IPS-18a (cell line): ENCODE results near the gene LAMA2.

Source experiments
- H3K27ac ChIP-seq: one replicate; pipeline ENCODE4 v1.5.1; 2013; ENCODE audit warnings: low read length
- H3K27me3 ChIP-seq: one replicate; pipeline ENCODE4 v1.6.1; 2013; ENCODE audit warnings: mild to moderate bottlenecking, low read length; ENCODE audit not compliant: control insufficient read depth, insufficient read depth
- H3K36me3 ChIP-seq: one replicate; pipeline ENCODE4 v1.6.1; 2013; ENCODE audit warnings: low read depth, low read length; ENCODE audit not compliant: control insufficient read depth
- H3K4me1 ChIP-seq: one replicate; pipeline ENCODE4 v1.6.1; 2013; ENCODE audit warnings: low read depth, low read length; ENCODE audit not compliant: control insufficient read depth
- H3K4me3 ChIP-seq: one replicate; pipeline ENCODE4 v1.5.1; 2013; ENCODE audit warnings: low read length
- H3K9ac ChIP-seq: one replicate; pipeline ENCODE4 v1.6.1; 2013; ENCODE audit warnings: mild to moderate bottlenecking, low read length, moderate library complexity
- H3K9me3 ChIP-seq: one replicate; pipeline ENCODE4 v1.6.1; 2013; ENCODE audit warnings: low read depth, low read length; ENCODE audit not compliant: control insufficient read depth

Gene LAMA2

GRCh38 chr6:129094147-129094546 lies 211.2 kb downstream of the LAMA2 start:
- Histone ChIP-seq H3K4me1 (no peaks in the 10 kb centered on the region), H3K4me3 (no peak overlapping the region), H3K9me3 (no peaks in the 10 kb centered on the region), H3K27me3 (no peaks in the 10 kb centered on the region), H3K27ac (no peak overlapping the region), H3K36me3 (no peaks in the 10 kb centered on the region), H3K9ac (no peak overlapping the region)

DNA sequence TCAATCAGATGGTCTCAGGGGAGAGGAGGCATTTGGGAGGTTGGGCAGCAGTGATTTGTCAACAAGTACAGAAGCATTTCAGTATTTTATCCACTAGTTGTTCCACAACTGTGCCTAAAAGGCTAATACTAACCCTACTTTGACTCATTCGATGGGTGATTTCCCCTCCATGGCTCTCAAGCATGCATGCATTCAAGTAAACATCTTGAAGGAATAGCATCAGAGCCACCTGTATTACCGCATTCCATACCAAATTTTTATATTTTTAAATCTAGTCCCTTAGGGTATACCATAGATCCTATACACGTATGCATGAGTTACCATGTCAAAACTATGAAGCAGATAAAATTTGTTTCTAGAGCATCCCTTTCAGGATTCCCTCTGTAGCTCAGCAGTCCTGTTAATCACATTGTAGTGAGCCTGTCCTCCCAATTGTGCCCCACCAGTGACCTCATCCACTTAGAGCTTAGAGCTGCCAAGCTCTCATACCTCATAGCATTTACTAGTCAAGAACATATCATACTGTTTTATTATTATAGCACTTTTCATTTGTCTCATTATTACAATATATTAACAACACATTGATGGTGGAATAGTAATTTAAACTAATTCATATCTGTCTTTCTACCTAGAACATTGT lies 213.8 kb downstream of the LAMA2 start:
- H3K9ac ChIP-seq = no peak overlapping the region
- no peak overlapping the region for H3K27ac ChIP-seq
- H3K36me3 ChIP-seq = no peaks in the 10 kb centered on the region
- H3K9me3 ChIP-seq = no peaks in the 10 kb centered on the region
- H3K4me1 ChIP-seq = no peaks in the 10 kb centered on the region
- H3K4me3 ChIP-seq = no peak overlapping the region
- H3K27me3 ChIP-seq = no peaks in the 10 kb centered on the region

DNA sequence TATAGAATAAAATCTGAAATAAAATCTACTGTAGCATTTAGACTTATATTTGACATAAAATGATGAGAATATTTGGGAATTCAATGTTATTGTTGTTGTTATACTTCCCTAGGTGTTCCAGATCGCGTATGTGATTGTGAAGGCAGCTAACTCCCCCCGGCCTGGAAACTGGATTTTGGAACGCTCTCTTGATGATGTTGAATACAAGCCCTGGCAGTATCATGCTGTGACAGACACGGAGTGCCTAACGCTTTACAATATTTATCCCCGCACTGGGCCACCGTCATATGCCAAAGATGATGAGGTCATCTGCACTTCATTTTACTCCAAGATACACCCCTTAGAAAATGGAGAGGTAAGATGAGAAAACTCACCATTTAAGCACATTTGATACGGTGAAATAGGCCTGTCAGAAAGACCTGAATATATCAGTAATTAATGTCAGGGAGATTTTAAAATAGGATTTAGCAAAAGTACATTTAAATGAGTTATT lies 215.2 kb downstream of the LAMA2 start:
- no peaks in the 10 kb centered on the region for H3K9me3 ChIP-seq
- H3K9ac ChIP-seq = no peak overlapping the region
- no peaks in the 10 kb centered on the region for H3K36me3 ChIP-seq
- no peaks in the 10 kb centered on the region for H3K27me3 ChIP-seq
- H3K4me3 ChIP-seq = no peak overlapping the region
- H3K4me1 ChIP-seq = no peaks in the 10 kb centered on the region
- no peak overlapping the region for H3K27ac ChIP-seq

DNA sequence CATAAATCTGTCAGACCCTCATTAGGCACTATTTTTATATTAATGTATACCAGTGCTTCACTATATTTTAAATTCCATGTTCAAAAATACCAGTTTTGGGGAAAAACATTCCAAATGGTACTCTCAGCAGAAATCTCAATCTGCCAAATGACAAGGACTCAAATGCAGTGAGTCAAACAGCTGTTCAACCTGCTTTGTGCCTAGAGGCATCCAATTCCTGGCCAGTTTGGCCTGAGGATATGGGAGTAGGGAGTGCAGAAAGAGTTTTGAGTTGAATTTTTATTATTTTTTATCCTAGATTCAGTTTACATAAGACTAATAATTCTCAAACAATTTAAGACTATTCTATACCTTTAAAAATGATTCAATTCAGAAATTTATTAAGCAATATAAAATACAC lies 216.8 kb downstream of the LAMA2 start:
- H3K9me3 ChIP-seq = no peaks in the 10 kb centered on the region
- H3K27me3 ChIP-seq = no peaks in the 10 kb centered on the region
- no peak overlapping the region for H3K9ac ChIP-seq
- no peaks in the 10 kb centered on the region for H3K4me1 ChIP-seq
- no peaks in the 10 kb centered on the region for H3K36me3 ChIP-seq
- no peak overlapping the region for H3K27ac ChIP-seq
- no peak overlapping the region for H3K4me3 ChIP-seq

- H3K4me3 ChIP-seq = no peak overlapping the region
- no peak overlapping the region for H3K27ac ChIP-seq
- H3K36me3 ChIP-seq = no peaks in the 10 kb centered on the region
- H3K4me1 ChIP-seq = no peaks in the 10 kb centered on the region
- H3K9ac ChIP-seq = no peak overlapping the region
- no peaks in the 10 kb centered on the region for H3K9me3 ChIP-seq
- H3K27me3 ChIP-seq = no peaks in the 10 kb centered on the region
Observed at GRCh38 chr6:129100164-129100563, 217.2 kb downstream of the LAMA2 start.

GRCh38 chr6:129102741-129103140 lies 219.8 kb downstream of the LAMA2 start:
- H3K27me3 ChIP-seq = no peaks in the 10 kb centered on the region
- no peaks in the 10 kb centered on the region for H3K36me3 ChIP-seq
- no peak overlapping the region for H3K4me3 ChIP-seq
- H3K27ac ChIP-seq = no peak overlapping the region
- no peaks in the 10 kb centered on the region for H3K9me3 ChIP-seq
- no peak overlapping the region for H3K9ac ChIP-seq
- H3K4me1 ChIP-seq = peaks cover 8% of the 10 kb centered on the region

GRCh38 chr6:129104131-129104530 lies 221.2 kb downstream of the LAMA2 start:
- H3K9me3 ChIP-seq = no peaks in the 10 kb centered on the region
- no peak overlapping the region for H3K27ac ChIP-seq
- H3K9ac ChIP-seq = no peak overlapping the region
- no peaks in the 10 kb centered on the region for H3K36me3 ChIP-seq
- peaks cover 8% of the 10 kb centered on the region for H3K4me1 ChIP-seq
- H3K4me3 ChIP-seq = no peak overlapping the region
- H3K27me3 ChIP-seq = no peaks in the 10 kb centered on the region

- Histone ChIP-seq H3K9me3 (no peaks in the 10 kb centered on the region), H3K36me3 (no peaks in the 10 kb centered on the region), H3K9ac (no peak overlapping the region), H3K27me3 (no peaks in the 10 kb centered on the region), H3K4me1 (peaks cover 8% of the 10 kb centered on the region), H3K4me3 (no peak overlapping the region), H3K27ac (no peak overlapping the region)
Observed at GRCh38 chr6:129104560-129104959, 221.6 kb downstream of the LAMA2 start.

DNA sequence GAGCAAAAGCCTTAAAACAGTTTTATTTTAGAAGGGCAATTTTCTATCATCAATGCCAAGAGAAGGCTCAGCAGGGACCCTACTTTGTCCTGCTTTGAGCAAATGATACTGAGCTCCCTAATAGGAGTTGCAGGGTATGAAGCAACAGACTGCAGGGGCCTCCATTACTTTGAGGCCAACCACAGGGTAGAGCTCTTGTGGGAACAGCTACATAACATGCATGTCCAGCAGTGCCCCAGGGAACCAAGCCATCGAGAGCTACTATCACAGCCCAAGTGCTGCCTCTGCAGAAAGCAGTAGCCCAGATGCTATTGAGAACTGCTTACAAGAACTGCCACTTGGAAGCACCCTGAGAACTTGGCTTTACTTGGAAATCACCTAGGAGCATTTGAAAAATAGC lies 222.1 kb downstream of the LAMA2 start:
- no peak overlapping the region for H3K9ac ChIP-seq
- no peaks in the 10 kb centered on the region for H3K9me3 ChIP-seq
- H3K36me3 ChIP-seq = no peaks in the 10 kb centered on the region
- no peaks in the 10 kb centered on the region for H3K27me3 ChIP-seq
- H3K4me3 ChIP-seq = no peak overlapping the region
- H3K4me1 ChIP-seq = peaks cover 8% of the 10 kb centered on the region
- H3K27ac ChIP-seq = no peak overlapping the region

DNA sequence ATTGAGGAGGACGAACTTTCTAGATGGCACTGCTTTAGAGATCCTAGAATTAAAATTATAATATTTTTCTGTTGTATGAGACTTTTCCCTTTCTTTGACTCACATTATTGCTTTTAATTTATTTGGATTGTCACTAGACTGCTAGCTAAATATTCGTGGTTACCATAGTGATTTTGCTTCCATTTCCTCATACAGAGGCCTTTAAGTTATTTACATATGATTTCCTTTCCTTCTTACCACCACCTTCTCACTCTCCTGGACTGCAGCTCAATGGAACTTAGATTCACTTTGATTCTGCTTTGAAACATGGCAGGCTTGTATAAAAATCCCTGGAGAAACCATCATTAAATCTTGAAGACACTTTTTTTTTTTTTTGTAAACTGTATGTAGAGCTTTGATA lies 222.9 kb downstream of the LAMA2 start:
- no peaks in the 10 kb centered on the region for H3K27me3 ChIP-seq
- H3K4me3 ChIP-seq = no peak overlapping the region
- H3K9ac ChIP-seq = no peak overlapping the region
- no peaks in the 10 kb centered on the region for H3K9me3 ChIP-seq
- peaks cover 8% of the 10 kb centered on the region for H3K4me1 ChIP-seq
- no peaks in the 10 kb centered on the region for H3K36me3 ChIP-seq
- no peak overlapping the region for H3K27ac ChIP-seq

DNA sequence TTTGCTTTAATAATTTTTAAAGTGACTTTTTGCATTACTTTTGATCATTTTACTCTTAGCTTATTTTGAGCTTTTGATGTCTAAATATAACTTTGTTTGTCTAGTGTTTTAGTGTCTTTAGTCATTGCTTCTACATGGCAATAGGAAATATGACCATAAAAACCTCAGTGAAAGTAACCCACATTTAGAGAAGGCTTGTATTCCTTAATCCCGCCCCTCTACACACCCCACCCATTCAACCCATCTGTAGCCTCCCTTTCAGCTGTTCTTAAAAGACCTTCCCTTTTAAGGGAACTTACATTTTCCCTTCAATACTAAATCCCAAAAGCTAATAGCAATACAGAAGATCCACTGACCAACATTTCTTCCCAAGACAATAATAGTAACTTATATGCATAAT lies 225.4 kb downstream of the LAMA2 start:
- Histone ChIP-seq H3K9ac (no peak overlapping the region), H3K27ac (no peak overlapping the region), H3K9me3 (no peaks in the 10 kb centered on the region), H3K4me3 (no peak overlapping the region), H3K36me3 (no peaks in the 10 kb centered on the region), H3K4me1 (peaks cover 8% of the 10 kb centered on the region), H3K27me3 (no peaks in the 10 kb centered on the region)

DNA sequence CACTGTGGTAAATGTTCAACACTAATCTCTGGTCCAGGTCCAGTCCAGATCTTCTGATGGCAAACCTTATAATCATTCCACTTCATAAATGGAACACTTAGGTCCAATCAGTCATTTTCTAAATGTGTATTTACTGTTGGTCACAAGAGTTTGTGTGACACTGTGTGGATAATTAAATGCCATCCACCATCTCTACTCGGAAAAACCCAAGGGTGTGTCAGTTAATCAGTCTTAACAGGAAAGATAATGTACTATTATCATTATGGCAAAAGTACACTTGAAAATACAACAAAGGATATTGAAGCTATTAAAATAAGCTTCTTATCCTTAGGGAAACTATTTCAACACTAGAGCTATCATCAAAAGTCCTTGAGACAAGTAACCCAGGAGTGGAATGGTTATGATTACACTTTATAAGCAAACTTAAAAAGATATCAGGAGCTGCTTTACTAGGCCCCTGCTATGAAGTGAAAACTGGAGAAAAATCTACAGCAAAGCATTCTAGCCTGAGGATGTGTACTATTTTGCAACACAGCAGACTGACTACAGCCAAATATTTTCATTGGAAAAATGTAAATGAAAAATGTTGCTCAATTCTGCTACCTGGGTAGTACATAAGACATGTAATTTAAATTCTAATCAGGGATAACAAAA lies 227.9 kb downstream of the LAMA2 start:
- H3K9ac ChIP-seq = no peak overlapping the region
- H3K4me3 ChIP-seq = no peak overlapping the region
- no peaks in the 10 kb centered on the region for H3K36me3 ChIP-seq

More for the DNA sequence above, 227.9 kb downstream of the LAMA2 start:
- peaks cover 6% of the 10 kb centered on the region for H3K4me1 ChIP-seq
- H3K9me3 ChIP-seq = no peaks in the 10 kb centered on the region
- no peaks in the 10 kb centered on the region for H3K27me3 ChIP-seq
- H3K27ac ChIP-seq = no peak overlapping the region
